Central memory CD8-positive, alpha-beta T cell (primary cell): ENCODE measurements around the gene ABI2.
A peak's percentile ranks its signal among the peaks of the same experiment; 100 is the strongest.
"Not testable (repeated sequence)": the region's sequence is repeated elsewhere in the genome, so short reads cannot be mapped to it uniquely, and the experiment has no call there.

Experiments used
- ATAC-seq: fragments of 150-1000 bp; cut with Tn5 transposase; replicated peaks from 2 replicates; pipeline ENCODE4 v1.10.0; 2022; ENCODE audit warnings: mild to moderate bottlenecking, moderate FRiP score, moderate number of reproducible peaks; ENCODE audit not compliant: poor library complexity, severe bottlenecking; ENCODE audit errors: extremely low read depth
- DNase-seq, 2 donors: peaks; one replicate each; pipeline ENCODE4 v3.0.0; 2021; ENCODE audit warnings: low spot score in 2 of 2
- H3K27ac Mint-ChIP-seq: one replicate; pipeline ENCODE4 v1.8.0; 2022; ENCODE audit warnings: low read depth, mild to moderate bottlenecking, moderate library complexity, mixed read lengths
- H3K27me3 Mint-ChIP-seq: one replicate; pipeline ENCODE4 v1.8.0; 2022; ENCODE audit warnings: mixed read lengths
- H3K36me3 Mint-ChIP-seq: one replicate; pipeline ENCODE4 v1.8.0; 2022; ENCODE audit warnings: mild to moderate bottlenecking, moderate library complexity, mixed read lengths; ENCODE audit not compliant: insufficient read depth
- H3K4me1 Mint-ChIP-seq: one replicate; pipeline ENCODE4 v1.8.0; 2022; ENCODE audit warnings: mixed read lengths
- H3K4me3 Mint-ChIP-seq: one replicate; pipeline ENCODE4 v1.8.0; 2022; ENCODE audit warnings: mild to moderate bottlenecking, moderate library complexity, mixed read lengths
- H3K9me3 Mint-ChIP-seq: one replicate; pipeline ENCODE4 v1.8.0; 2022; ENCODE audit warnings: mixed read lengths

ABI2 gene

DNA sequence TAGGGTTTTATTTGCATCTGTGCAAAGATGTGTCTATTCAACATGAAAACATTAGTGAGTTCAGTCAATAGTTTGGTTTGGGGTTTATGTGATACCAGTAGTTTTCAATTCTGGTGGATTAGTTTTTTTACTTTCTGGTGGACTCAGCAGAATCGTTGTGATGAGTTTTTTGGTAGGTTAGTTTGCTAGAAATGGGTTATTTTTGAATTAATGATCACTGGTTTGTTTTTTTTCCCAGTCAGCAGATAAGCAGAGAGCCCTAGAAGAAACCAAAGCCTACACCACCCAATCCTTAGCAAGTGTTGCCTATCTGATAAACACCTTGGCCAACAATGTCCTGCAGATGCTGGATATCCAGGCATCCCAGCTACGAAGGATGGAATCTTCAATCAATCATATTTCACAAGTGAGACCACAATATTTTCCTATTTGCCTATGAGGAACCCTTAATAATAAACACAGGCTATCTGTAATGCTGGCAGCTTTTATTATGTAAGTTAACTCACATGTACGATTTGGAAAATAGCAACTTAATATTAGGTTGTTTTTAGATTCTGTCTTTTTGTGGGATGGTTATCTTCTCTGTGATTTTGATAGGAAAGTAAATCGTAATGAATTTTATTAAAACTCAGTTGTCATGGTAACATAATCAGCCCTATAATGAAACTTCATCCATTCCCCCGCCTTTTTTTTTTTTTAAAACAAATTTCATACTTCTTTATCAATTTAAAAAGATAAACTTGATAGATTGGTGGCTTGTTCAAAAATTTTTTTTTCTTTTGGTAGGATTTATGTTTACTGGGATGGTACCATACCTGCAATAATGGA lies 38.7 kb downstream of the ABI2 start:
- Mint-ChIP-seq H3K9me3 (no peaks in the 10 kb centered on the region), H3K27me3 (no peaks in the 10 kb centered on the region), H3K27ac (no peak overlapping the region), H3K4me3 (no peak overlapping the region), H3K36me3 (peaks cover 10% of the 10 kb centered on the region), H3K4me1 (peaks cover under 1% of the 10 kb centered on the region)
- ATAC-seq (no peak), DNase-seq (no peak)

DNA sequence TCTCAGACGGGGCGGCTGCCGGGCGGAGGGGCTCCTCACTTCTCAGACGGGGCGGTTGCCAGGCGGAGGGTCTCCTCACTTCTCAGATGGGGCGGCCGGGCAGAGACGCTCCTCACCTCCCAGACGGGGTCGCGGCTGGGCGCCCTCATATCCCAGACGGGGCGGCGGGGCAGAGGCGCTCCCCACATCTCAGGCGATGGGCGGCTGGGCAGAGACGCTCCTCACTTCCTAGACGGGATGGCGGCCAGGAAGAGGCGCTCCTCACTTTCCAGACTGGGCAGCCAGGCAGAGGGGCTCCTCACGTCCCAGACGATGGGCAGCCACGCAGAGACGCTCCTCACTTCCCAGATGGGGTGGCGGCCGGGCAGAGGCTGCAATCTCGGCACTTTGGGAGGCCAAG lies 44.5 kb downstream of the ABI2 start:
- not testable (repeated sequence) for DNase-seq, H3K4me1 Mint-ChIP-seq, H3K27me3 Mint-ChIP-seq, H3K27ac Mint-ChIP-seq, H3K9me3 Mint-ChIP-seq, H3K4me3 Mint-ChIP-seq, ATAC-seq, H3K36me3 Mint-ChIP-seq

GRCh38 chr2:203376173-203376572 lies 48.0 kb downstream of the ABI2 start:
- DNase-seq (no peak), ATAC-seq (no peak)
- H3K4me1 Mint-ChIP-seq, result peaks cover 5% of the 10 kb centered on the region
- no peaks in the 10 kb centered on the region for H3K9me3 Mint-ChIP-seq
- no peak overlapping the region for H3K27ac Mint-ChIP-seq
- H3K27me3 Mint-ChIP-seq, result no peaks in the 10 kb centered on the region
- H3K36me3 Mint-ChIP-seq, result peaks cover 2% of the 10 kb centered on the region
- H3K4me3 Mint-ChIP-seq, result no peak overlapping the region

- Mint-ChIP-seq H3K4me3 (no peak overlapping the region), H3K27ac (no peak overlapping the region), H3K4me1 (peaks cover 5% of the 10 kb centered on the region), H3K36me3 (peaks cover 6% of the 10 kb centered on the region), H3K9me3 (no peaks in the 10 kb centered on the region), H3K27me3 (no peaks in the 10 kb centered on the region)
- ATAC-seq, result no peak
- no peak for DNase-seq
Measured at GRCh38 chr2:203379156-203379555, 51.0 kb downstream of the ABI2 start.

DNA sequence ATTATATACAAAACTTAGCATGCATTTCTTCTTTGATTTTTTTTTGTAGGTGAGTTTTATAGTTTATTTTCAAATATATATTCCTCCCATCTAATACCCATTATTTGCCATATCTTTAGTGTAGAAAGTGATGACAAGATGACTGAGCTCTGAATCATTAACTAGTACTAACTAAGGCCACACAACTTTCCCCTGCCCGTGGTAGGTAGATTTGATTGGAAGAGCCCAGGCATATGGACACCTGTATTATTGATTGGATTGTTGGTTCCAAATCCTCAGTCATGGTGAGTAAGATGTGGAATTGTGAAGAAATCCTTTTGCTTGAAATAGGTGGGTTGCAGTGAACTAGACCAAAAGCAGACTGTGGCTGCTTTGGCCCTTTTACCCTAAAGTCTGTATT lies 54.8 kb downstream of the ABI2 start:
- no peaks in the 10 kb centered on the region for H3K9me3 Mint-ChIP-seq
- no peaks in the 10 kb centered on the region for H3K27me3 Mint-ChIP-seq
- no peak overlapping the region for H3K27ac Mint-ChIP-seq
- no peak for ATAC-seq
- H3K4me3 Mint-ChIP-seq, result no peak overlapping the region
- H3K36me3 Mint-ChIP-seq, result peaks cover 7% of the 10 kb centered on the region
- peaks cover 5% of the 10 kb centered on the region for H3K4me1 Mint-ChIP-seq
- DNase-seq, result no peak

GRCh38 chr2:203388153-203388552 lies 60.0 kb downstream of the ABI2 start:
- H3K4me3 Mint-ChIP-seq, DNase-seq, H3K27me3 Mint-ChIP-seq, H3K4me1 Mint-ChIP-seq, H3K36me3 Mint-ChIP-seq, ATAC-seq, H3K9me3 Mint-ChIP-seq, H3K27ac Mint-ChIP-seq: not testable (repeated sequence)

DNA sequence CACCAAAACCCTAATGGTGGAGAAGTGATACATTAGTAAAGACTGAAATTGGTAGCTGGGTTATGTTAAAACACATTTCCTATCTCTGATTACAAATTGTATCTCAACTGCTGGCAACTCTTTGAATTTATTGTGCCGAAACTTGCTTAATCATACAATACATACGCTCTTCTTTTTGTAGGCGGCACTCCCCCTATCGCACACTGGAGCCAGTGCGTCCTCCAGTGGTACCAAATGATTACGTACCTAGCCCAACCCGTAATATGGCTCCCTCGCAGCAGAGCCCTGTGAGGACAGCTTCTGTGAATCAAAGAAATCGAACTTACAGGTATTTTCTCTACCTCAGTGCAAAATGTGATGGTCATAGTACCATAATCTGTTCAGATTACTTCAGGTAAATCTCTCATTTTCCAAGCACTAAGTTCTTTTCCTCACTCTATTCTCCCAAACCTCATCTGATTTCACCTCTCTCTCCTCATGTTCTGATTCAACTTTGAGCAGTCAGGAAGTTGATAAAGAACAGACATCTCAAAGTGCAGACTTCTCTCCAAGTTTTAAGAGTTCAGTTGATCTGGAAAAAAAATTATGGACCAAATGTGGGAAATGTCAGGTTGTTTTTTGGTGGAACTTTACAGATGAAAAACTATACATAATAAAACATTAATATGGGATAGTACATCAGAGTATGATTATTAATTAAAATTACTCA lies 66.5 kb downstream of the ABI2 start:
- no peaks in the 10 kb centered on the region for H3K27me3 Mint-ChIP-seq
- no peak for DNase-seq
- H3K4me3 Mint-ChIP-seq, result no peak overlapping the region
- no peak overlapping the region for H3K27ac Mint-ChIP-seq
- no peaks in the 10 kb centered on the region for H3K4me1 Mint-ChIP-seq
- peaks cover 5% of the 10 kb centered on the region for H3K36me3 Mint-ChIP-seq
- H3K9me3 Mint-ChIP-seq, result no peaks in the 10 kb centered on the region
- ATAC-seq, result no peak

GRCh38 chr2:203395858-203396257 lies 67.7 kb downstream of the ABI2 start:
- DNase-seq (no peak), ATAC-seq (no peak)
- Mint-ChIP-seq H3K27me3 (no peaks in the 10 kb centered on the region), H3K27ac (no peak overlapping the region), H3K4me1 (no peaks in the 10 kb centered on the region), H3K36me3 (peaks cover 5% of the 10 kb centered on the region), H3K4me3 (no peak overlapping the region), H3K9me3 (no peaks in the 10 kb centered on the region)

DNA sequence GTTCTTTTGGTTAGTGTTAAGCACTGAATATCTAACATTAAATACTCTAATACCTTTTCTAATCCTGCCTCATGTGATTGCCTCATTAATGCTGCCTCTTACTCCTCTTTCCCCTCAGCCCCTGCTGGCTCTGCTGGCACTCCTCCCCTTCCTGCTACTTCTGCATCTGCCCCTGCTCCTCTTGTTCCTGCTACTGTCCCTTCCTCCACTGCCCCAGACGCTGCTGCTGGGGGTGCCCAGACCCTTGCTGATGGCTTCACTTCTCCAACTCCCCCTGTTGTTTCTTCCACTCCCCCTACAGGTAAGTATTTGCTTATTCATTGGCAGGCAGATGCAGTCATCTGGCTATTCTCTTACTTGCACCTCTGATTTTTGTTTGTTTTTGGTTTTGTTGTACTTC lies 68.5 kb downstream of the ABI2 start:
- Mint-ChIP-seq H3K9me3 (no peaks in the 10 kb centered on the region), H3K27me3 (no peaks in the 10 kb centered on the region), H3K27ac (peak overlapping the region; percentile 26), H3K4me3 (no peak overlapping the region), H3K36me3 (peaks cover 5% of the 10 kb centered on the region), H3K4me1 (no peaks in the 10 kb centered on the region)
- no peak for DNase-seq
- ATAC-seq, result no peak

GRCh38 chr2:203399031-203399430 lies 70.8 kb downstream of the ABI2 start:
- no peak for ATAC-seq
- Mint-ChIP-seq H3K4me3 (no peak overlapping the region), H3K27me3 (no peaks in the 10 kb centered on the region), H3K9me3 (no peaks in the 10 kb centered on the region), H3K4me1 (no peaks in the 10 kb centered on the region), H3K27ac (no peak overlapping the region), H3K36me3 (peaks cover 10% of the 10 kb centered on the region)
- DNase-seq, result no peak

GRCh38 chr2:203400805-203401585 lies 72.8 kb downstream of the ABI2 start:
- H3K27me3 Mint-ChIP-seq, result no peaks in the 10 kb centered on the region
- no peak overlapping the region for H3K27ac Mint-ChIP-seq
- peaks cover 16% of the 10 kb centered on the region for H3K36me3 Mint-ChIP-seq
- H3K4me3 Mint-ChIP-seq, result no peak overlapping the region
- ATAC-seq (no peak), DNase-seq (no peak)
- no peaks in the 10 kb centered on the region for H3K9me3 Mint-ChIP-seq
- H3K4me1 Mint-ChIP-seq, result no peaks in the 10 kb centered on the region

- H3K4me3 Mint-ChIP-seq, result no peak overlapping the region
- no peaks in the 10 kb centered on the region for H3K27me3 Mint-ChIP-seq
- DNase-seq (no peak), ATAC-seq (no peak)
- H3K27ac Mint-ChIP-seq, result no peak overlapping the region
- H3K9me3 Mint-ChIP-seq, result no peaks in the 10 kb centered on the region
- peaks cover 19% of the 10 kb centered on the region for H3K36me3 Mint-ChIP-seq
- H3K4me1 Mint-ChIP-seq, result no peaks in the 10 kb centered on the region
Measured at GRCh38 chr2:203404996-203405395, 76.8 kb downstream of the ABI2 start.
